ENCODE measurements around the gene OPRM1. TPM values are rescaled to one million over a fixed set of nuclear protein-coding genes. Genes with fewer than 3 reads are reported as not detected.

OPRM1 gene
- total RNA-seq, 1 experiment from 2014 or later = not detected

DNA sequence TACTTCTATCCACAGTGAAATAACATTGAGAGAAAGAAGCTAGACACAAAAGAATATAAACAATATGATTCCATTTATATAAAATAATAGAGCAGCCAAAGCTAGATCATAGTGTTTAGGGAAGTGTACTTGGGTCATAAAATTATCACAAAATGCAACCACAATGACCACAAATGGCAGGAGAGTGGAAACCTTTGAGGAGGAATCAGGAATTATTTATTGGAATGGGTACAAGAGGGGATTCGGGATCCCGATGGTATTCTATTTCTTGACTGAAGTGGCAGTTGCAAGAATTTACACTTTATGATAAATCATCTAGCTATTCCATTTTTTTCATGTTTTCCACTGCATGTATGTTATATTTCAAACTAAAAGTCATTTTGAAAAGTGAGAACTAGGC lies 241.5 kb downstream of the OPRM1 start:
- CTCF ChIA-PET = no interaction called here
- BruUV-seq (replicated peaks) = no TSS peak
- Histone ChIP-seq H3K4me1 (ENCODE audit: control insufficient read depth, insufficient read depth, low read length) (no peaks in the 10 kb centered on the region), H3K27ac (ENCODE audit: low read length) (no peak overlapping the region), H3K9me3 (ENCODE audit: control insufficient read depth, insufficient read depth, low read depth, low read length) (no peaks in the 10 kb centered on the region), H3K36me3 (ENCODE audit: control insufficient read depth, insufficient read depth, low read length) (no peaks in the 10 kb centered on the region), H3K4me3 (ENCODE audit: low read depth in 2 of 2, low read length in 2 of 2) (no peak overlapping the region), H3K27me3 (ENCODE audit: control insufficient read depth, insufficient read depth, low read length) (no peaks in the 10 kb centered on the region)
- DNase-seq (ENCODE audit: low read depth, low spot score) (no peak), ATAC-seq (no peak)
- TF ChIP-seq POLR2AphosphoS5 (IDR thresholded peaks at IDR 0.05; ENCODE audit: low read depth, low read length) (no peak), REST (IDR thresholded peaks at IDR 0.05; ENCODE audit: insufficient read depth in 1 of 2, low read depth in 2 of 2, low read length in 1 of 2) (no peak), SIN3A (IDR thresholded peaks at IDR 0.05; ENCODE audit: borderline replicate concordance, insufficient read depth, low read depth, low read length) (no peak), TCF7L2 (IDR thresholded peaks at IDR 0.05; ENCODE audit: low read depth, low read length) (no peak)
- TF ChIP-seq, protein P1, sequence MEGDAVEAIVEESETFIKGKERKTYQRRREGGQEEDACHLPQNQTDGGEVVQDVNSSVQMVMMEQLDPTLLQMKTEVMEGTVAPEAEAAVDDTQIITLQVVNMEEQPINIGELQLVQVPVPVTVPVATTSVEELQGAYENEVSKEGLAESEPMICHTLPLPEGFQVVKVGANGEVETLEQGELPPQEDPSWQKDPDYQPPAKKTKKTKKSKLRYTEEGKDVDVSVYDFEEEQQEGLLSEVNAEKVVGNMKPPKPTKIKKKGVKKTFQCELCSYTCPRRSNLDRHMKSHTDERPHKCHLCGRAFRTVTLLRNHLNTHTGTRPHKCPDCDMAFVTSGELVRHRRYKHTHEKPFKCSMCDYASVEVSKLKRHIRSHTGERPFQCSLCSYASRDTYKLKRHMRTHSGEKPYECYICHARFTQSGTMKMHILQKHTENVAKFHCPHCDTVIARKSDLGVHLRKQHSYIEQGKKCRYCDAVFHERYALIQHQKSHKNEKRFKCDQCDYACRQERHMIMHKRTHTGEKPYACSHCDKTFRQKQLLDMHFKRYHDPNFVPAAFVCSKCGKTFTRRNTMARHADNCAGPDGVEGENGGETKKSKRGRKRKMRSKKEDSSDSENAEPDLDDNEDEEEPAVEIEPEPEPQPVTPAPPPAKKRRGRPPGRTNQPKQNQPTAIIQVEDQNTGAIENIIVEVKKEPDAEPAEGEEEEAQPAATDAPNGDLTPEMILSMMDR (IDR thresholded peaks at IDR 0.05) = no peak
- intact Hi-C loops (cut with micrococcal nuclease; ENCODE audit: unreplicated experiment) (no loop called here), in situ Hi-C loops (cut with HindIII; ENCODE audit: low pct_unique_long_range_greater_than_20kb, low sequenced_read_pairs) (no loop called here)
- POLR2A ChIA-PET = no interaction called here

DNA sequence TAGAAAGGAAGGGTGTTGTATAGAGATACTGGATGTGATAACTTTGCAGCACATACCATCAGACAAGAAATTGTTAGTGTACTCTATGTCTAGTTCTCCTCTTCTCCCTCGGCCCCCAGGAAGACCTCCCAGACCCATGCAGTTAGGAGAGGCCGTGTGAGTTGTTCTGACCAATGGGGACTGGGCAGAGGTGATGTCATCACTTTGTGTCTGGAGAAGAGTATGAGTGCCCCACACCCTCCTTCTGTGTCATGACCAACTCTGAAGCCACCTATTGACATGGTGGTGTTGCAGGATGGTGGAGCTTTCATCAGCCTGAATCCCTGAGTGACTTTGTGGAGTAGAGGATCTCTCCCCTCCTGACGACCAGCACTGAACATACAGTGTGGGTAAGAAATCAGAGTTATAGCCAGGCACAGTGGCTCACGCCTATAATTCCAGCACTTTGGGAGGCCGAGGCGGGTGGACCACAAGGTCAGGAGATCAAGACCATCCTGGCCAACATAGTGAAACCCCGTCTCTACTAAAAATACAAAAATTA lies 245.3 kb downstream of the OPRM1 start:
- no peaks in the 10 kb centered on the region for H3K27me3 ChIP-seq (ENCODE audit: control insufficient read depth, insufficient read depth, low read length)
- intact Hi-C loops (cut with micrococcal nuclease; ENCODE audit: unreplicated experiment) = no loop called here
- ATAC-seq (no peak), DNase-seq (ENCODE audit: low read depth, low spot score) (no peak)
- TF ChIP-seq, protein P1 (IDR thresholded peaks at IDR 0.05) = no peak
- TF ChIP-seq SIN3A (IDR thresholded peaks at IDR 0.05; ENCODE audit: borderline replicate concordance, insufficient read depth, low read depth, low read length) = no peak
- TF ChIP-seq REST (IDR thresholded peaks at IDR 0.05; ENCODE audit: insufficient read depth in 1 of 2, low read depth in 2 of 2, low read length in 1 of 2) = no peak
- no peak for TF ChIP-seq POLR2AphosphoS5 (IDR thresholded peaks at IDR 0.05; ENCODE audit: low read depth, low read length)
- TF ChIP-seq TCF7L2 (IDR thresholded peaks at IDR 0.05; ENCODE audit: low read depth, low read length) = no peak
- ChIA-PET POLR2A (no interaction called here), CTCF (no interaction called here)
- no peaks in the 10 kb centered on the region for H3K36me3 ChIP-seq (ENCODE audit: control insufficient read depth, insufficient read depth, low read length)
- no TSS peak for BruUV-seq (replicated peaks)
- H3K27ac ChIP-seq (ENCODE audit: low read length) = no peak overlapping the region
- H3K4me3 ChIP-seq (ENCODE audit: low read depth in 2 of 2, low read length in 2 of 2) = no peak overlapping the region
- in situ Hi-C loops (cut with HindIII; ENCODE audit: low pct_unique_long_range_greater_than_20kb, low sequenced_read_pairs) = no loop called here
- H3K4me1 ChIP-seq (ENCODE audit: control insufficient read depth, insufficient read depth, low read length) = no peaks in the 10 kb centered on the region
- H3K9me3 ChIP-seq (ENCODE audit: control insufficient read depth, insufficient read depth, low read depth, low read length) = no peaks in the 10 kb centered on the region
